ENCODE measurements around the gene DROSHA.
"Not testable (repeated sequence)": the region's sequence is repeated elsewhere in the genome, so short reads cannot be mapped to it uniquely, and the experiment has no call there.

Gene DROSHA

DNA sequence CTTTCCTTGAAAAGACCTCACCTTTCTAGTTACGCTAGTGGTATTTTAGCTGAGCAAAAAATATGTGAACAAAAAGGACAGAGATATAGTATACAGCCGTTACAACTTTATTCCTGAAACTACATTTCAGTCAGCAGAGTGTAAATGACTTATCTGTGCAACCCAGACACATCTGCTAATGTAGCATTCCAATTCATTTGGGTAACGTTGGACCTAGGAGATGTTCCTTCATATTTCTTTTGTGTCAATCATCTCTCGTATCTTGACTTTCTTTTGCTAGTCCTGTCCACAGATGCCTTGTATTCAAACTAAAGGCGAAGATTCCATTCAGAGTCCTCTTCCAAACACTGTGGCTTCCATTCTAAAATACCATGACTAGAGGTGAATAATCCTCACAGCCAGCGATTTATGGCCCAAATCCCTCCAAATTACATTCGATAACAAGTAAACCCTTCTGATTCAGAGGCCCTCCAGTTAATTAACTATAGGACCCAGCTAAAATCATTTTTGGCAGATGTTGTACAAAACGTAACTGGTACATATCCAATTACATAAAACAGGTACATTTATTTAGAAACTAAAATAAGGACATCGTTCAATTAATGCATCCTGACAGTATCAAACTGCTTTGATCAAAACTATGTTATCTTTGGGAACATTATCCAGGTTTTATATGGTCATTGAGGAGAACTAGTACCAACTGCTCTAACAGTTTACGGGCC is 155.7 kb downstream of the DROSHA start:
- Histone ChIP-seq H3K27me3 (ENCODE audit: control insufficient read depth, insufficient read depth, low read length, poor library complexity, severe bottlenecking) (no peaks in the 10 kb centered on the region), H3K36me3 (ENCODE audit: control insufficient read depth, insufficient read depth, low read length) (no peaks in the 10 kb centered on the region), H3K27ac (ENCODE audit: insufficient read depth, low read depth, low read length, poor library complexity, severe bottlenecking) (no peak overlapping the region), H3K9me3 (ENCODE audit: control insufficient read depth, low read length) (no peaks in the 10 kb centered on the region), H3K4me3 (ENCODE audit: insufficient read depth, low read depth, low read length) (no peak overlapping the region), H3K4me1 (ENCODE audit: control insufficient read depth, insufficient read depth, low read length) (peaks cover 2% of the 10 kb centered on the region)
- 93 to 94% methylated on average over 10 of the region's 10 CpGs for WGBS, 2 experiments

DNA sequence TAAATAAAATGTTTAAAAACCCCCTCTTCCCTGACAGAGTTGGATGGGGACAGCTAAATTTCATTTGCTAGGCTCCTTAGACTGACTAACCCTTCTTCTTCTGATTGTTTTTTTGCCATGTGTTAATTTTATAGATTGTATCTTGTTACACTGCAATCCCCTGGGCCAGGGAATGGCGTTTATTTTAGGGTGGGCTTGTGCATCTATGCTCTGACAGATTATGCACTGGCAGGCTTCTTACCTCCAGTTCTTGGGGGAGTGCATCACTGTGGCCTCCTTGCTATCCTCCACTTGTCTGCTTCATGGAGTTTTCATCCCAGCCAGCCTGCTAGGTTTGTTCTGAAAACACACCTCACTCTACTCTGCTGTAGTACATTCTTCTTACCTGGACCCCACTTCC is 159.8 kb downstream of the DROSHA start:
- Histone ChIP-seq H3K4me3 (ENCODE audit: insufficient read depth, low read depth, low read length) (no peak overlapping the region), H3K27ac (ENCODE audit: insufficient read depth, low read depth, low read length, poor library complexity, severe bottlenecking) (no peak overlapping the region), H3K27me3 (ENCODE audit: control insufficient read depth, insufficient read depth, low read length, poor library complexity, severe bottlenecking) (no peaks in the 10 kb centered on the region), H3K4me1 (ENCODE audit: control insufficient read depth, insufficient read depth, low read length) (no peaks in the 10 kb centered on the region), H3K9me3 (ENCODE audit: control insufficient read depth, low read length) (no peaks in the 10 kb centered on the region), H3K36me3 (ENCODE audit: control insufficient read depth, insufficient read depth, low read length) (no peaks in the 10 kb centered on the region)
- 86 to 92% methylated on average over 1 of the region's 1 CpG for WGBS, 2 experiments

DNA sequence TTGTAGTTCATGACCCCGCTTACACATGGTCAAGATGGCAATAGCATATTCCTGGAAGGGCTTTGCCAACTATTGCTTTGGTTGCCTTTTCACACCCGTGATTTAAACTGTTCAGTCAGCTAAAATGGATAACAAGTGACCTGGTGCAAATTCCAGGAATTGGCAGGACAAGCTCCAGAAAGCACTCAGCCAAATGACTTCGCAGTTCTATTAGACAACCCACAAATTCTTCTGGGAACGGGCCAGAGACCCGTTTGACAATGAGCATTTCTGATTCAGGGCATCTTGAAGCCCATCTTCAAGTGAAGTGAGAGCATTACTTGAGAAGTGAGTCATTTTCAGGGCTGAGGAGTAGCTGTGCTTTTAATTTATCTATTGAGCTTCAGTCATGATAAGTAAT is 165.0 kb downstream of the DROSHA start:
- Histone ChIP-seq H3K9me3 (ENCODE audit: control insufficient read depth, low read length) (no peaks in the 10 kb centered on the region), H3K4me1 (ENCODE audit: control insufficient read depth, insufficient read depth, low read length) (no peaks in the 10 kb centered on the region), H3K4me3 (ENCODE audit: insufficient read depth, low read depth, low read length) (no peak overlapping the region), H3K27me3 (ENCODE audit: control insufficient read depth, insufficient read depth, low read length, poor library complexity, severe bottlenecking) (no peaks in the 10 kb centered on the region), H3K27ac (ENCODE audit: insufficient read depth, low read depth, low read length, poor library complexity, severe bottlenecking) (no peak overlapping the region), H3K36me3 (ENCODE audit: control insufficient read depth, insufficient read depth, low read length) (no peaks in the 10 kb centered on the region)
- 91 to 93% methylated on average over 5 of the region's 5 CpGs for WGBS, 2 experiments

DNA sequence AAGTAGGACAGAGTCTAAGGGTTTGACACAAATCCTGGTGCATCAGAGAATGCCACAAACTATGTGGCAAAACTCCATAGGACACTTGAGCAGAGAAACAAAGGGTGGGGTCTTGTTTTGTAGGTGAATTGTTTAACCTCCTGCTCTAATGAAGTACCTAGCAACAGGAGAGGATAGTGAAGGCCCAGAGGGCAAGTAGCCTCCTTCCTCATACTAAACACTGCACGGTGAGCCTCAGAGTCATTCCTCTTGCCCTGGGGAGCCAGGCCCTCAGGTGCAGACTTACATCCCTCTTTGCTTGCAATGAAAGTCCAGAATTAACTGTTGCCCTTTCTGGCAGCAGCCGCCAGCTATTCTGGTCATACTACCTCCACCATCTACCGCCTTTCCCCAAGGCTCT is 166.1 kb downstream of the DROSHA start:
- Histone ChIP-seq H3K27me3 (ENCODE audit: control insufficient read depth, insufficient read depth, low read length, poor library complexity, severe bottlenecking) (no peaks in the 10 kb centered on the region), H3K9me3 (ENCODE audit: control insufficient read depth, low read length) (no peaks in the 10 kb centered on the region), H3K27ac (ENCODE audit: insufficient read depth, low read depth, low read length, poor library complexity, severe bottlenecking) (no peak overlapping the region), H3K4me1 (ENCODE audit: control insufficient read depth, insufficient read depth, low read length) (no peaks in the 10 kb centered on the region), H3K36me3 (ENCODE audit: control insufficient read depth, insufficient read depth, low read length) (no peaks in the 10 kb centered on the region), H3K4me3 (ENCODE audit: insufficient read depth, low read depth, low read length) (no peak overlapping the region)
- 91 to 95% methylated on average over 3 of the region's 3 CpGs for WGBS, 2 experiments

DNA sequence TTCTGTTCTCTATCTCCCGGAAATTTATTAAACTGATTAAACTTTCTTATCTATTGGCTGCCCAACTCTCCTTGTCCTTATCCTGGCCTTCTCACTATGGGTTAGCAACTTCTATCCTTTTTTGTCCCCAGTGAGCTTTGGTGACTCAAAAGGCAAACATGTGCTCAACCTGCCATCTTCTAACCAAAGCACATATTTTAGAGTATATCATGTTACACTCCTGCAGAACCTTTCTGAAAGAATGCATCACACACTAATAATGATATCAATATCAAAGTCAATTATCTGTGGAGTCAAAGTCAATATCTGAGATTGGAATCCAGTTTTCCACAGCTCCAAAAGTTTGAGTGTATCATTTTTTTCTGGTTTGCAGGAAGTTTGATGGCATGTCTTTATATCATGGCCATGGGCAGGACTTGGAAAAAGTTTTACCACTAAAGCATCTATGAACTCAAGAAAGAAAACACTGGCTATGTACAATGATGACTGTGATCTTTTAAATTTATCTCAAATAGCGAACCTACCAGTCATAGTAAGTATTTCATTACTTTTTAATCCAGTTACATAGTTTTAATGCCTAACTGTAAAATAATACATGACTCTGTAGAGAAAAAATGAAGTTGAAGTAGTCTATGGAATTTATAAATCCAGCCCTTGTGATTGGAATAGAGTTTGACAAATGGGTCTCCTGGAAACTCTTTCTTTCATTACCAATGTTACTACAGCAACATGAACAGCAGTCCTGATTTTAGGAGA is 166.8 kb downstream of the DROSHA start:
- Histone ChIP-seq H3K27me3 (ENCODE audit: control insufficient read depth, insufficient read depth, low read length, poor library complexity, severe bottlenecking) (no peaks in the 10 kb centered on the region), H3K36me3 (ENCODE audit: control insufficient read depth, insufficient read depth, low read length) (no peaks in the 10 kb centered on the region), H3K27ac (ENCODE audit: insufficient read depth, low read depth, low read length, poor library complexity, severe bottlenecking) (no peak overlapping the region), H3K9me3 (ENCODE audit: control insufficient read depth, low read length) (no peaks in the 10 kb centered on the region), H3K4me3 (ENCODE audit: insufficient read depth, low read depth, low read length) (no peak overlapping the region), H3K4me1 (ENCODE audit: control insufficient read depth, insufficient read depth, low read length) (no peaks in the 10 kb centered on the region)
- WGBS, 2 experiments = 91 to 97% methylated on average over 1 to 2 of the region's 2 CpGs

DNA sequence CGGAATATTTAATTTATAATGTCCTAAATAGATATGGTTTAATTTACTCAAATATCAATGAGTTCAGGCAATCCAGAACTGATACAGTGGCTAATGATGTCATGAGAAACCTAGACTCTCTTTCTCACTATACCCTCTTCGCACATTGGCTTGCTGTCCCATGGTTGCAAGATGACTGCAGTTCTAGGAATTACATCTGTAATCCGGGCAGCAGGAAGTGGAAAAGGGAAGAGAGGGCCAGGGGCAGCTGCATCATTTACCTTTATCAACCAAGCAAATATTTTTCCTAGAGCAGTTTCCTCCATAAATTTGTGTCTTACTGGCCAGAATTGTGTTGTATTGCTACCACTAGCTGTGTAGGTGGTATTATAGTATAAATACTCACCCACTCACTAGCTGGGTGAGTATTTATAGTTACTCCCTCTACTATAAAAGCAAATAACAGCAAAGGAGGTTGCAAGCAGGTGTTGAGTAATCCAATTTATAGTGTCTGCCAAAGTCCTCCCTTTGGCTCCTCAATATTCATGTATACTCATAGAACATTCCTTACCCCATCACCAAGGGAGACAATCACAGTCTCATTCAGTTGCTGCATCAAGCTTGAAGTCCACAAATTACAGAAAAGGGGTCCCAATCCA is 168.8 kb downstream of the DROSHA start:
- WGBS, 2 experiments = 88 to 93% methylated on average over 2 of the region's 3 CpGs
- Histone ChIP-seq H3K27me3 (ENCODE audit: control insufficient read depth, insufficient read depth, low read length, poor library complexity, severe bottlenecking) (no peaks in the 10 kb centered on the region), H3K27ac (ENCODE audit: insufficient read depth, low read depth, low read length, poor library complexity, severe bottlenecking) (no peak overlapping the region), H3K4me1 (ENCODE audit: control insufficient read depth, insufficient read depth, low read length) (no peaks in the 10 kb centered on the region), H3K36me3 (ENCODE audit: control insufficient read depth, insufficient read depth, low read length) (no peaks in the 10 kb centered on the region), H3K9me3 (ENCODE audit: control insufficient read depth, low read length) (no peaks in the 10 kb centered on the region), H3K4me3 (ENCODE audit: insufficient read depth, low read depth, low read length) (no peak overlapping the region)

DNA sequence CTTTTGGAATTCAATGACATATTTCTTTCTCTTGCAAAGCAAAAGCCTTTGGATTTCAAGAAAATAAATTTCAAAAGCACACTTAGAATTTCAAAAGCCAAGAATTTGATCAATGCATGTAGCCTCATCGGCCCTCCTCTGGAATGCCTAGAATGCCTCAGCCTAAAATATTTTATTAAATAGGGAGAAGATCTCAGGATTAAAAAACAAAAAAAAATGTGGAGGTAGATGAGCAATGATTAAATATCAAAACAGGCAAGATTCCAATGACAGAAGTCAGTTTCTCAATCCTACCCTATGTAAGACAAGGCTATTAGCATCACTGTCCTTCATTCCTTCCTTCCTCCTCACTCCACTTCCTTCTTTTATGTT is 169.4 kb downstream of the DROSHA start:
- WGBS, 2 experiments = 89% methylated on average over 1 of the region's 1 CpG; no CpG with 5 or more reads in 1 of the 2 experiments
- Histone ChIP-seq H3K27ac (ENCODE audit: insufficient read depth, low read depth, low read length, poor library complexity, severe bottlenecking) (no peak overlapping the region), H3K4me3 (ENCODE audit: insufficient read depth, low read depth, low read length) (no peak overlapping the region), H3K36me3 (ENCODE audit: control insufficient read depth, insufficient read depth, low read length) (no peaks in the 10 kb centered on the region), H3K9me3 (ENCODE audit: control insufficient read depth, low read length) (no peaks in the 10 kb centered on the region), H3K27me3 (ENCODE audit: control insufficient read depth, insufficient read depth, low read length, poor library complexity, severe bottlenecking) (no peaks in the 10 kb centered on the region), H3K4me1 (ENCODE audit: control insufficient read depth, insufficient read depth, low read length) (no peaks in the 10 kb centered on the region)

DNA sequence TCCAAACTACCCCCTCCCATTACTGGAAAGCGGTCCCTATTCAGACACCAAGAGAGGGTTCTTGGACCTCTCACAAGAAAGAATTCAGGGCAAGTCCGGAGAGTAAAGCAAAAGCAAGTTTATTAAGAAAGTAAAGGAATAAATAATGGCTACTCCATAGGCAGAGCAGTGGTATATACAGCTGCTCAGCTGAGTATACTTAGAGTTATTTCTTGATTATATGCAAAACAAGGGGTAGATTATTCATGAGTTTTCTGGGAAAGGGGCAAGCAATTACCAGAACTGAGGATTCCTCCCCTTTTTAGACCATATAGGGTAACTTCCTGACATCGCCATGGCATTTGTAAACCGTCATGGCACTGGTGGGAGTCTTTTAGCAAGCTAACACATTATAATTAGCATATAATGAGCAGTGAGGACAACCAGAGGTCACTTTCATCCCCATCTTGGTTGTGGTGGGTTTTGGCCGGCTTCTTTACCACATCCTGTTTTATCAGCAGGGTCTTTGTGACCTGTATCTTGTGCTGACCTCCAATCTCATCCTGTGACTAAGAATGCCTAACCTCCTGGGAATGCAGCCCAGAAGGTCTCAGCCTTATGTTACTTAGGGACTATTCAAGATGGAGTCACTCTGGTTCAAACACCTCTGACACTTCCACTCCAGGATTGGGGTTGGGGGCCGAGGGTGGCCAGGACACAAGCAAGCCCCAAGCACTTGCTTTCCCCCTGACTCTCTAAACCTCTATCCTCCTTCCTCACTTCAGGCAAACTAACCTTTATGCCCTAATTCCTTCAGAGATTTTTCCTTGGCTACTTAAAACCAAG is 170.0 kb downstream of the DROSHA start:
- not testable (repeated sequence) for H3K9me3 ChIP-seq (ENCODE audit: control insufficient read depth, low read length); H3K4me3 ChIP-seq (ENCODE audit: insufficient read depth, low read depth, low read length); H3K36me3 ChIP-seq (ENCODE audit: control insufficient read depth, insufficient read depth, low read length); H3K27me3 ChIP-seq (ENCODE audit: control insufficient read depth, insufficient read depth, low read length, poor library complexity, severe bottlenecking); H3K27ac ChIP-seq (ENCODE audit: insufficient read depth, low read depth, low read length, poor library complexity, severe bottlenecking); H3K4me1 ChIP-seq (ENCODE audit: control insufficient read depth, insufficient read depth, low read length)
- 93 to 95% methylated on average over 6 of the region's 6 CpGs for WGBS, 2 experiments

DNA sequence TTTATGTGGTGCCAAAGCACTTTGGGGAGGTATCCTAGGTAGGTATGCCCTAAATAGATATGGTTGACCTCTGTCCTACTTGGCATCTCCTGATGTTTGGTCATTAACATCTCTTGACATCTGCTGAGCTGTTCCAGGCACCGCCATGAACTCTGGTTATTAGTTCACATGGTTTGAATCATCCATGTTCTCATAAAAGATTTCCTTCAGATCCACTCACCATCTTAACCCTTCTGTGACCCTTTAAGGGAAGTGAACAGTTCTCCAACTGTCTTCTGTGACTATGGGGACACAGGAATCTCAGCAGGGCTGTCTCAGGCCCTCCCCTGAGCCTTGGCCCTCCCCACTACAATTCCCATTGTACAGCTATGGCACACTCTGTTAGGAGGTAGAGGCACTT is 170.7 kb downstream of the DROSHA start:
- H3K4me3 ChIP-seq (ENCODE audit: insufficient read depth, low read depth, low read length) = no peak overlapping the region
- no peaks in the 10 kb centered on the region for H3K9me3 ChIP-seq (ENCODE audit: control insufficient read depth, low read length)
- H3K4me1 ChIP-seq (ENCODE audit: control insufficient read depth, insufficient read depth, low read length) = no peaks in the 10 kb centered on the region
- H3K27me3 ChIP-seq (ENCODE audit: control insufficient read depth, insufficient read depth, low read length, poor library complexity, severe bottlenecking) = no peaks in the 10 kb centered on the region
- no peaks in the 10 kb centered on the region for H3K36me3 ChIP-seq (ENCODE audit: control insufficient read depth, insufficient read depth, low read length)
- no peak overlapping the region for H3K27ac ChIP-seq (ENCODE audit: insufficient read depth, low read depth, low read length, poor library complexity, severe bottlenecking)
- WGBS, 2 experiments = 95 to 100% methylated on average over 1 of the region's 1 CpG

DNA sequence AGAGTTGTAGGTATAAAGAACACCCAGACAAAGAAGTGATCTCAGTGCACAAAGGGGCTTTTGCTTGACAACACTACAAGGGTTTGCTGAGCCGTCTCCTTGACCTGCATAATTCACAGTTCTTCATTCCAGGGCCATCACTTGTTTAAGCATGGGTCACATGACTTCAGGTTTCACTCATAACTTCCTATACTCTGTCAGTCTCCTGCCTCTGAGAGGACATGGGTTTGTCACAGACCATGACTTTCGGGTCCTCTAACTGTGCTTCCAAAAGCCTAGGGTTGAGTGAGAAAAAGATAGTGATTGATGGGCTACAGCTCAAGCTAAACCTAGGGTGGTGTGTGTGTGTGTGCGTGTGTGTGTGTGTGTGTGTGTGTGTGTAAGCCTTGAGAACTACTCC is 172.1 kb downstream of the DROSHA start:
- WGBS, 2 experiments = 88 to 91% methylated on average over 2 of the region's 3 CpGs
- Histone ChIP-seq H3K27me3 (ENCODE audit: control insufficient read depth, insufficient read depth, low read length, poor library complexity, severe bottlenecking) (no peaks in the 10 kb centered on the region), H3K4me3 (ENCODE audit: insufficient read depth, low read depth, low read length) (no peak overlapping the region), H3K9me3 (ENCODE audit: control insufficient read depth, low read length) (no peaks in the 10 kb centered on the region), H3K36me3 (ENCODE audit: control insufficient read depth, insufficient read depth, low read length) (no peaks in the 10 kb centered on the region), H3K4me1 (ENCODE audit: control insufficient read depth, insufficient read depth, low read length) (no peaks in the 10 kb centered on the region), H3K27ac (ENCODE audit: insufficient read depth, low read depth, low read length, poor library complexity, severe bottlenecking) (no peak overlapping the region)

Measured in ectodermal cell (in vitro differentiated cells).